ENCODE data around the gene ANTXR1.

Gene ANTXR1

GRCh38 chr2:69102041-69102593, 89.1 kb downstream of the ANTXR1 start:
- DNase-seq = no peak

DNA sequence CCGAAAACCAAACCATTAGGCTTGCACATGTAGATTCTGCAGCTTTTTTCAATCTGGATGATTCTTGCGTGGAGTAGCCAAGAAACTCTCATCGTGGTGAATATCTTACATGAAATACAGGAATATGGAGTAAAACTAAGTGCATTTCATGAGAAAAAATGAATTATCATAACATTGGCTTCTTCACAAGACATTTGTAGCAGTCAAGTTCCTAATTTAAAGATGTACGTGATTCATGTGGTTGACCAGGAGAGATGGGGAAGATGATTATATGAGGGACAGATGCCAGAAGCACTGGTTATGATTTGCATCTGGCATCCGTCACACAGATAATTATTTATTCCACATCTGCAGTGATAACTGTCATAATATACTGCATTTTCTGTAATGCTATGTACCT, 90.4 kb downstream of the ANTXR1 start:
- no peak for DNase-seq

GRCh38 chr2:69104261-69104660, 91.3 kb downstream of the ANTXR1 start:
- DNase-seq = no peak

GRCh38 chr2:69109255-69109654, 96.3 kb downstream of the ANTXR1 start:
- DNase-seq = no peak

GRCh38 chr2:69111076-69111475, 98.1 kb downstream of the ANTXR1 start:
- DNase-seq = no peak

DNA sequence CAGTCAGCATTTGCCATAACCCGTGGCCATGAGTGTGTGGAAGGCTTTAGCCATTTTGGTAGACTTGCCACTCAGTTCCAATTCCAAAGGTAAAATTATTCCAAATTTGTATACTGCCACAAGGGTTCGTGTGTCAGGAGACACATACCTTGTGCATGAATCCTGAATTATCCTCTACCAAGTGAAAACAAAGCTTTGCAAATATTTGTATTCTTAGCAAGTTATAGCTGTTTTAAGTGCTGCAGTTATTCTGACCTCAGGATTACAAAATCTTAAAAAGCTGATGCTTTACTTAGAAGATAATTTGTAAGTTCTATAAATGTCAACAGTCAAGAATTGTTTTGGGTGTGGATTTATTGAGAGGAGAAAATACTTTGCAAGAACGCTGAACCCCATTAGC, 100.6 kb downstream of the ANTXR1 start:
- DNase-seq = no peak

DNA sequence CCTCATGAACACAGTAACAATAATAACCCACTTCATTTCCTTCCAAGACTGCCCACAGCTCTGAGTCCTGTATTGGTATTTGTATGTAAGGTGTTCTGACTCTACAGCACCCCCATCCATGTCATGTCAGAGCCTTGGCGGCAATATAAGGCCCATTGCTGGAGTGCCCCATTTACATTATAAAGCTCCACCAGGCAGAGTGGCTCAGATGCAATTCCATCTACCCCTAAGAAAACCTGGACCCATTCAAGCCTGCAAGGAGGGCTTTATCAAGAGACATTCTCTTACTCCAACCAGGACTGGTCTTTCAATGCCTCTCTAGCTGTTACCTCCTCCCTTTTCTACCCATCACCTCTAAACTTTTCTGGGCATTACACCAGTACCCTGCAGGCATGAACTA, 101.6 kb downstream of the ANTXR1 start:
- DNase-seq = no peak

DNA sequence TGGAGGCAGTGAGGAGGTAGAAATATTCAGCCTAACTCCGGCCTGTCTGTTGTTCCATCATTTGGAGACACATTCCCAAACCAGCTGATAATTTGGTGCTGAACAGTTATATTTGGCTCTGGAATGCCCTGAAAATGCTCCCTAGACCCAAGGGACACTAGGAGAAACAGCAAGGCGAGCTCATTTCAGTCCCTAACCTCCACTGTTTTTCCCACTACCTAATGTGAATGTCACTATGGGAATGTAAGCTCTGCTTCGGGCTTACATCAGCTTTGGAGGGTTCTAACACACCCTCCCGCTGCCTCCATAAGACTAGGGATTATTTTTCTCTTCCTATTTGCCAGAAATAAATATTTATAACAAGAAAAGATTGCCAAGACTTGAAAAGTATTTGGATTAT, 103.5 kb downstream of the ANTXR1 start:
- no peak for DNase-seq

DNA sequence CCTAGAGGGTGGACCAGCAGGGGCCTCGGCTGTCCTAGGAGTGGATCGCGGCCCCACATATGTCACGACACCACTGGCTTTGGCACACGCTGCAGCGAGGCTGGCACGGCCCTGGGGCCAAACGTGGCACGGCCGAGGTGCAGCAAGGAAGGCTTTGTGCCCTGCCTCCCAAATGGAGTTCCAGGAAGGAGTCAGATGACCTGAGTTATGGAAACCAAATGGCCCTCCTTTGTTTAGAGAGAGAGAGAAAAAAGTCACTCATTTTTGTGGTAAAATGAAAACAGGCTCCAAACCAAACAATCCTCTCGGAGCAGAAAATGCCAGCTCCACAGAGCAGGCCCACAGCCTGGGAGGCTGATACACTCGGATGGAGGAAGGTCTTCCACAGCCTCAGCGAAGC, 105.6 kb downstream of the ANTXR1 start:
- no peak for DNase-seq

DNA sequence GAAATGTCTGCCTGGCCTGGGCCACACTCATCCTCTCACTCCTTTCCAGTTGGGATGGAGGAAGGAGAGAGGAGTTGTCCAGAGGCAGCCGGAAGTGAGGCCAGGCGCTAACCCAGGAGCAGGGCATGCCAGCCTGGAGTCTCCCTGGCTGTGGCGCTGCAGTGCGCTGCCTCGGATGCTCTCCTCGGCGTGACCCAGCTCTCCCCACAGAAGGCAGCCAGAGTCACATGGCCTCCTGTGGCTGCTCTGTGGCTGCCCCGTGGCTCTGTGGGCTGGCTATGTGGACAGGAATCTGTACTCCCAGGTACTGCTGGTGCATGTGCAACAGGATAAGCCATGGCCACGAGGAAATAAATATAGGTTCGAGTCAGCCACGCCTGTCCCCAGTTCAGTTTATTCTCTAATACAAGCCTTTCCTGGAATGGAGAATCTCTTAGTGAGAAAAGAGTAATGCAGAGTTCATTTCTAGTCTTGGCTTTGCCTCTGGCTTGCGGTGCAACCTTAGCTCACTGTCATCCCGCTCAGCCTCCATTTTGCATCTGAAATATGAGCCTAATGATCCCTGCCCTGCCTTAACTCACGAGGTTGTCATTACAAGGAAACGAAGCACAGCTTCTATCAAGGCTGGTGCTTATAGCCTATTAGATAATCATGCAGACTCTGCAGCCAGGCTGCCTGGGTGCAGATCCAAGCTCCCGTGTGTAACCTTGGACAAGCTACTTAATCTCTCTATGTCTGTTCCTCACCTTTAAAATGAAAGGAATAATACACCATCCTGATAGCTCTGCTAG, 106.3 kb downstream of the ANTXR1 start:
- peak; percentile 32 for DNase-seq

DNA sequence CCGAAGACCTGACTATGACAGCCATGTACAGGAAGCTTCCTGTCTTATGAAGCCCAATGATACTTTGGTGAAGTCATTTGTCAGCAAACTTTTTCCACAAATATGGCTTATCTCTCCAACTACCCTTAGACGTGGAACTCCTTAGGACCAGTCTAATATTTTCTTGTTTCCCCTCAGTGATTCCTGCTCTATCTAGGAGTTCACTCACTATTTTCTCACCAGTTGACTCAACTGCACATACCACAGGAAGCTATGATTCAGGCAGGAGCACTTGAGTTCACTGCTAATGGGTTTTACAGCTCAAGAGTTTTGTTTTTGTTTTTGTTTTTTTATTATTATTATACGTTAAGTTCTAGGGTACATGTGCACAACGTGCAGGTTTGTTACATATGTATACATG, 109.3 kb downstream of the ANTXR1 start:
- DNase-seq = no peak

DNA sequence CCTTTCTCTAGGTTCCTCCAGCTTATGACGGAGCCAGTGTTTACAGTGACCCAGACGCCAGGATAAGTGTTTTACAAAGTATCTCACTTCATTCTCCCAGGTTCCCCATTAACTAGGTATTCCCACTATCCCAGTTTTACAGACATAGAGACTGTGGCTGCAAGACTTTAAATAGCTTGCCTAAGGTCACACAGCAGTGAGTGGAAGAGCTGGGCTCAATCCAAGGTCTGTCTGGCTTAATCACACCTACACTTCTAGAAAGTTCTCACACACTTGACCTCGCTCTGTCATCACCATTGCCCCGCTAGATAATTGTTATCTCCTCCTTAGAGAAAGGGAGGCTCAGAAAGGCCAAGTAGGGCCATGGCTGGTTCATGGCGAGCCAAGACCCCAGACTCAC, 110.2 kb downstream of the ANTXR1 start:
- no peak for DNase-seq

GRCh38 chr2:69124343-69124742, 111.4 kb downstream of the ANTXR1 start:
- DNase-seq = no peak

DNA sequence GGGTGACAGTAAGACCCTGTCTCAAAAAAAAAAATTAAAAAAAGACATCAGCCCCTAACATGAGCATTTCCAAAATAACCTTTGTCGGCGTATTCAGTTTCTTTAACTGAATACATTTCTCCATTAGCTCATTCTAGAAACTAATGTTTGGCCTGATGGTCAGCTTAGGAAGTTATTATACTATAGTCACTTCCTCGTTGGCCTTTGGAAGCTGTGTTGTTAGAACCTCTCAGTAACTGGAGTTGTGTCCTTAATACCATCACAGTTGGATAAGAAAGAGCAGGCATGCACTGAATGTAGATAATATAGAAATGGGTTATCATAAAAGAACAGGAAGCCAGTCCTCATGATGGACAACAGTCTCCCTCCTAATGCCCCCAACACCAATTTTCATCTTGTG, 112.8 kb downstream of the ANTXR1 start:
- no peak for DNase-seq

- DNase-seq = peak; percentile 14
These were observed 113.4 kb downstream of the ANTXR1 start for GRCh38 chr2:69126341-69126740.

GRCh38 chr2:69131452-69131851, 118.5 kb downstream of the ANTXR1 start:
- DNase-seq = no peak

DNA sequence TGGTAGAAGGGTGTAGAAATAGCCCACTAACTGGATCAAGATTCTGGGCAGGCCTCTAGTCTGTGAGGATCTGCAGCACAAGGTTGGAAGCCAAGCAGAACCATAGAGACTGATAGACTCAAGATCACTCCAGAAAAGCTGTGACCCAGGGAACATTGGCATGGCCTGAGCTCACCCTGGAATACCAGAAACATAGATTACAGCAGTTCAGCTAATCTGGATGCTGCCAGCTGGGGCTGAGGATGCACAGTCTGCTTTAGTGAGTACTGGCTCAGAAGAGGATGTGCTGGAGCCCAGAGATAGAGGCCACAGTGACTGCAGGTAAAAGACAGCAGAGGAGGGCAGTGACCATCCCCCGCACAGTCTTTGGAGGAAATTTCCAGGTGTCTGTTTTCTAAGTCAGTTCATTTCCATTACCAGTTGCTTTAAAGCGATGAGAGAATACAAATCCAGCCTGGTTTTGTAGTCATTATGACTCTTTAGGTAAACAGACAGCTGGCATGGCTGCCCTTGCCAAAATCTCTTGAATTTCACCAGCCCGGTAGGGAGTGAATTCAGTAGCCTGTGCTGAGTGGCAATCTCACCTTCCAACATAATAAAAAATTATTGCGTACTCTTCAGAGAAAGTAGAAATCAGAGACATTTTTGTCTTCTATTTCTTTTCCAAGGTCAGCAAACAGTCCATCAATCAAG, 119.2 kb downstream of the ANTXR1 start:
- no peak for DNase-seq

- no peak for DNase-seq
These were observed 120.1 kb downstream of the ANTXR1 start for GRCh38 chr2:69132960-69133590.

DNA sequence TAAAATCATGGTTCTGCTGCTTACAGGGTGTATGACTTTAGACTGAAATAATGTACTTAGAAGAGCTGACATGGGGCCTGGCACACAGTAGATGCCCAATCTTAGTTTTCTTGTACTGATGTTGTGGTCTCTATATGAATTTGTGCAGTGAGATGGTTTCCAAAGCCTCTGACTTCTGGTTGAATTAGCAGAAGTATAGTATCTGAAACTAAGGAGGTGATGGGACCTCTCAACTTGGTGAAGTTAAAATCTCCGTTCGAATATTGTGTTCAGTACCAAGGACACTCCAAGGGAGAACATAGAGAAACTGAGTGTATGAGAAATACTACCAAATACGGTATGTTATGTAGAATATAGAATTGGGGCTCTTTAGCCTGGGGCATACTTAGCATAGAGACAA, 120.9 kb downstream of the ANTXR1 start:
- no peak for DNase-seq

- no peak for DNase-seq
These were observed 121.4 kb downstream of the ANTXR1 start for GRCh38 chr2:69134306-69134945.

DNA sequence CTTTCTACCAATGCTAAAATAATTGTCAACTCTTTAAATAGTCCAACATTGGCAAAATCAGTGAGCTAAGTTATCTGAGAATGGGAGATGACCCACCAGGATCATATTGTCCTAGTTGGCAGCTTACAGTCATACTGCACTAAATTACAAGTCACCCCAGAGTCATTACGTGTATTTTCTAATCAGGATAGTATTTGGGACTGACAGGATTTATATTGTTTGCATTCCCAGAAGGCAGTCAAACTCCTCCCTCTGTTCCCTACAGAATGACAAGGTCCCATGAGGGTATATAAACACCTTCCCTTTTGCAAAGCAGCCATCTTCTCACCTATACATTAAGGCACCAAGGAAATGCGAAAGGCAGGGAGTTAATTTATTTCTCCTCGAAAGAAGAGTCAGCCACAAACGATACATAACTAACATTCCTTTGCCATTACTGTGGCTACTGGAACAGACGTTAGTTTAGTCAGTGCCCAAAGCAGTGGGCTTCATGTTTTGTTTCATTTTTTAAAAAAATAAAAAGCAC, 125.3 kb downstream of the ANTXR1 start:
- no peak for DNase-seq

DNA sequence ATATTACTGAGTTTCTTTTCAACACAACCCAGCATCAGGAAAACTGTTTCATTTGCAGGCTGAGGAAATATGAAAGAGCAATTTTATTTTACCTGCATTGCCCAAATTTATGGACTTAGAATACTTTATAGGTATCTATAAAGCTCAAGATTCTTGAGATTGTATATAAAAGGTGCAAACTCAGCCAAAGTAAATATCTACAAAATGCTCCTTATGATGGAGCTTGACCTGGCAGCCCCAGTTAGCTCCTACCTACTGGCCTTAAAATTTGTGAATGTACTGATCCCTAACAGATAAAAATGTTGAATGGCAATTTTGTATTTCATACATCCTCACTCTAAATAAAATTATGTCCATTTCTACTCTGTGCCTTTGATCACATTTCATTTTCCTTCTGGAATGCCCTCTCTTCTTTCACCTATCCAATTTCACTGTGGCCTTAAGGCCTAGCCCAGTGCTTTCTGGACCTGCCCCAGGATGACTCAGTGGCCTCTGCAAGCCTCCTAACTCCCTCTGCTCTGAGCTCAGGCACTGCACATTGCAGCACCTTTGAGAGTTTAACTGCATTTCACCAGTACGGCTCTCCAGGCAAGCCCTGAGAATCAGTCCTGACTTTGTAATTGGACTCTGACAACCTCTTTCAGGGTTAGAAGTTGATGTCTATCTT, 125.9 kb downstream of the ANTXR1 start:
- DNase-seq = no peak

Data from MV-4-11 (cell line).